NCI-H2196 treated with DMSO at 0.1 percent for 48 hours (cell line): ENCODE data around the gene STARD10.
"Not testable (repeated sequence)": the region's sequence is repeated elsewhere in the genome, so short reads cannot be mapped to it uniquely, and the experiment has no call there.

Experiments used
- DNase-seq: peaks from one replicate; lab custom pipeline; 2025; ENCODE audit not compliant: unreplicated experiment; lab: John Stamatoyannopoulos, UW

The STARD10 gene

DNA sequence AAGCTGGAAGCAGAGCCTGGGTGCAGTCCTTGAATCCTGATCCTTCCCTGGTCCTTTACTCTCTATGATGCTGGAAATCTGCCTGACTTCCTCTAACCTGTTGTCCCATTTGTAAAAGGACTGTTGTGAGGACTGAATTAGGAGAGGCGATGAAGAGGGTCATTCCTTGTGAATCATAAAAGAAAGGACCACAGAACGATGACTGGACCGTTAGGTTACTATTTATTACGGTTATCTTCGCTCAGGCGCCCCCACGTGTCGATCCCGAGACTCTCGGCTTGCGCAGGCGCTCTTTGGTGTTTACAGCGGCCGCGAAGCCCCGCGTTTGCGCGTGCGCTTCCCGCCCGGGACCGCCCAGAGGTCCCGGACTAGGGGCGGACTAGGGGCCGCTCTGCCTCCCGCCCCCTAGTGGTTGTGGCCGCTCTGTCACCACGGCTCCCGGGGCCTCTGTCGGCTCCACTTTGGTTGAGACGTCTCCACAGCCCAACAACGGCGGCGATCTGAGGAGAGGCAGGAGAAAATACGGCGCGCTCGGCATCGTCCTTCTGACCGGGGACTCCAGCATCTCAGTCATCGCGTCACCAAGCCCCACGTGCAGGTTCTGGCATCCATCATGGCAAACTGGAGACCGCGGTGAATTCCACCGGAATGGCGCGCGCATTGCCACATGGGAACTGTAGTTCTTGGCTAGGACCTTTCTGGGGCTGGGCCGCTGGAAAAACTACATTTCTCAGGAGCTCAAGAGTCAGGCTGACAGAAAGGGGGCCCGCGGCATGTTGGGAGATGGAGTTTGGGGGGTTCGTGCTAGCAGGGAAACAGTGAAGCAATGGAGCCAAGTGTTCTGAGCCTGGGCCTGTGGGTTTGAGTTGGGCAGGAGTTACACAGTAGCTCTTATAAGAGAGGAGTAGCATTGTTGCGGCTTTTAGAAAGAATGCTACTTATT is at the start of gene STARD10:
STARD10 (minus strand) TSS at position 623 of the 943 bp plus-strand sequence. CDS start 12,866 bp downstream, outside the sequence.
- DNase-seq, result peak; percentile 84

- DNase-seq, result no peak
These were observed 48.9 kb upstream of the STARD10 start for GRCh38 chr11:72842653-72843330.

DNA sequence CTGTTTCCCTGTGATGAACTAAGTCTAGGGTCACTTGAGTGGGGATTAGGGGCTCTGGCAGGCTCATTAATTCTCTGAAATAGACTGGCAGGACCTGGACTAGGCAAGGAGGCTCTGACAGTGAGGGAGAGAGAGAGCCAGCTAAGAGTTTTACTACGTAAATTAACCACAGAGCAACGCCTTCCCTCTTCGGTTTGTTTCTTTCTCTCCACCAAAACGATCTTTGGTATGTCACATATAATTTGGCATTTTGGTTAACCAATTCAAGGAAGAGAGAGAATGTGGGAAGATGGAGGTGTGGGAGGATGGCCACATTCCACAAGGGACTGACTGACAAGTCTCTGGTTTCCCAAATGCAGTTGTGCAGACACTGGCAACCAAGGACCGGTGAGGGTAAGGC is 48.3 kb upstream of the STARD10 start:
- DNase-seq, result no peak

DNA sequence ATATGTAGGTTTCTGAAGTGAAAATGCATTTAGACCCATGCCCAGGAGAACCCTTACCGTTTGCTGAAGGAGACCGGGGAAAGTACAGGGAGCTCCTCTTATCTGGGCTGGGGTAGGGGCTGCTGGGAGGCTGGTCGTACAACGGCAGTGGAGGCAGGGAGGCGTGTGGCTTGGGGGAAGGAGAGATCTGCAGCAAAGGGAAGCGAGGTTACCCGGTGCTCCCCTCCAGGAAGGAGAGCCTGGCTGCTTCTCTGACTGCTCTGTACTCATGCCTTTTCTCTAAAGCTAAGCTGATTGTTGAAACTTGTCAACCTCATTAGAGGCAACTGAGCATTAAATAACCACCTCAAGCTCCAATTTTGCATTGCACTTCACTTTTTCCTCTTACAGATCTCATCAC is 47.5 kb upstream of the STARD10 start:
- DNase-seq, result no peak

DNA sequence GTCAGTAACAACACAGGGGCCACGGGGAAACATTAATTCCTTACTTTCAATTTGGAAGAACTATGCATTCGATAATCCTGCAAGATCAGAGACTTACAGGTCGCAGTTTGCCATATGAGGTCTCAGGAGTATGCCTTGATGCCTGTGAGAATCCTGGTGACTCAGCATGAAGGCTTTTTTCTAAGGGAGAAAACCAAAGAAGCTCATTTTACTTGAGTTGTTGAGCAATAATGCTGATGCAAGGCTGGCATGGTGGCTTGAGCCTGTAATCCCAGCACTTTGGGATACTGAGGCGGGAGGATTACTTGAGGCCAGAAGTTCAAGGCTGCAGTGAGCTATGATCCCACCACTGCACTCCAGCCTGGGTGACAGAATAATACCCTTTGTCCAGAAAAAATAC is 46.9 kb upstream of the STARD10 start:
- no peak for DNase-seq

GRCh38 chr11:72838691-72839305 is 45.0 kb upstream of the STARD10 start:
- no peak for DNase-seq

GRCh38 chr11:72836111-72836510 is 42.3 kb upstream of the STARD10 start:
- no peak for DNase-seq

DNA sequence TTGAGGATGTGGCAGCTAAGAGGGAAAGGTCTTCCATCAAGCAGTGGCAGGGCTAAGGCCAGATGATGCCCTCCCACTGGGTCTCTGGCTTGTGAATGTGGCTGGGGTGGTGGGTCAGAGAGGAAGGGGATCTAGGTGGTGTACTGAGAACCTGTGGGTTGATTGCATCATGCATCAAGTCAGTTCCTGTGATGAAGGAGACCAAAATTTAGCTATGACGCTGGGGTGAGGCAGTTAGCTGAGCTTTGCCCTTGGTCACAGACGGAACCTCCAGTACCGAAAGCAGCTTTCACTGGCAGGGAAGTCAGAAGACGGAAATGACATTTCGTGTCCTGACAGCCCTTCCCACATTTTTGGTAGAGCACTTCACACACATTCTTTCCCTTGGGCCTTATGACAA is 41.1 kb upstream of the STARD10 start:
- no peak for DNase-seq

GRCh38 chr11:72833811-72834493 is 40.1 kb upstream of the STARD10 start:
- no peak for DNase-seq

- no peak for DNase-seq
These were observed 39.4 kb upstream of the STARD10 start for GRCh38 chr11:72833083-72833733.

DNA sequence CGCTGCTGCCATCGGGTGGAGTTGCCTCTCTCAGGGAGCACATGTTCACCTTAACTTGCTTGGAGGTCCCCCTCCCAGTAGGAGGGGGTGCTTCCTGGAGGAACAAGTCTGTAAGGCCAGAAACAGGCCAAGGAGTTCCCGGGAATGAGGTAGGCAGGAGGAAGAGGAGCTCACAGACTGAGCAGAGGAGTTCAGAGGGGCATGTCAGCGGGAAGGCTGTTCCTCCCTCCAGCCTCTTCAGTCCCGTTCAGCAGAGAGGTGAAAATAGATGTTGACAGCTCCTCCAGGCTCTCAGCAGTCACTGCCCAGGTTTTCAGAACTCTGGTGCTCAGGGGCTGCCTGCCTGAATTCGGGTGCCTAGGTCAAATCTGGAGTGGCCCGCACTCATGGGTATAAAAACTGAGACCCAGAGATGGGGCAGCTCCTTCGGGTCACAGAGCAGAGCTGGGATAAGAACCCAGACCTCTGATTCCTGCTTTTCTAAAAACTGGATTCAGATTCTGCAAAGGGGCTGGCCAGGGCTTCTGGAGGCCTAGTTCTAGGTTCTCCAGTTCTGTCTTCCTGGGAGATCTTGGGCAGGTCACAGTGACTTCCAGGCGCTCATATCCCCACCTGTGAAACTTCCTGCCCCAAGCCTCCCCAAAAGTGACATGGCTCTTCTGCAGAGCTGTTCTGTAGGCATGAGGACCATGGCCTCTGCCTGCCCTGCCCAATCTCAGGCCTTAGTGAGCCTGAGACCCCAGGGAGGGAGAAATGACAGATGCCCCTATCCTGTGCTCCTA is 38.6 kb upstream of the STARD10 start:
- no peak for DNase-seq

- DNase-seq, result peak; percentile 52
These were observed 37.9 kb upstream of the STARD10 start for GRCh38 chr11:72831521-72832300.

GRCh38 chr11:72829884-72830533 is 36.2 kb upstream of the STARD10 start:
- no peak for DNase-seq

DNA sequence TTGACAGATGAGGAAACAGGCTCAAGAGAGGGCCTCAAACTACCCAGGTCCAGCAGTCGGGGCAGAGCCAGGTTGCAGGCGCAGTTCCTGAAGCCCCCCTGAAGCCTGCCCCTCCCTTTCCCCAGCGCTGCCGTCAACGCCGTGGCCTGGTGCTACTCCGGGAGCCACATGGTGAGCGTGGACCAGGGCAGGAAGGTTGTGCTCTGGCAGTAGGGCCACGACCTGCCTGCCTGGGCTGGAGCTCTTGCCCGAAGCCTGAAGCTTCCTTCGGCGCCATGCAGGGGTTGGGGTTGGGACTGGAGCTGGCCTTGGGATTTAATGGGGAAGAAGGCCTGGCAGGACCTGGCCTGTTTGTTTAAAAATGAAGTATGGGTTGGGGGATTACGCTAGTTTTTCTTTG is 35.3 kb upstream of the STARD10 start:
- no peak for DNase-seq

GRCh38 chr11:72828692-72829101 is 34.9 kb upstream of the STARD10 start:
- no peak for DNase-seq

DNA sequence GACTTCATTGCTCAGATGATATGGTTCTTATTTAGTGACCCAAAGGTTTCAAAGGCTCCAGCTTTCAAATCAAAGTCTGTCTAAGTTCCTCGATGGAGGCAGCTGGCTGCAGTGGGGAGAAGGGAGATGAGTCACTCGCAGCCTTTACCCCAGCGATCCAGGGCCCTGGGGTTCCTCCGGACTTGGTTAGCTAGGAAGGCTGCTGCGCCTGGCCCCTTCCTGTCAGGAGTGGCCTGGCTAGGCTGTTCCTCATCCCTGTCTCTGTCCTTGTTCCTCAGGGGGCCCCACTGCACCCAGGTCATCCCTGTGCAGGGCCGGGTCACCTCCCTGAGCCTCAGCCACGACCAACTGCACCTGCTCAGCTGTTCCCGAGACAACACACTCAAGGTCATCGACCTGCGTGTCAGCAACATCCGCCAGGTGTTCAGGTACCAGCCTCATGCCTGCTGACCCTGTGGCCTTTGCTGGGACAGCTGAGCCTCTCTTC is 34.3 kb upstream of the STARD10 start:
- no peak for DNase-seq

DNA sequence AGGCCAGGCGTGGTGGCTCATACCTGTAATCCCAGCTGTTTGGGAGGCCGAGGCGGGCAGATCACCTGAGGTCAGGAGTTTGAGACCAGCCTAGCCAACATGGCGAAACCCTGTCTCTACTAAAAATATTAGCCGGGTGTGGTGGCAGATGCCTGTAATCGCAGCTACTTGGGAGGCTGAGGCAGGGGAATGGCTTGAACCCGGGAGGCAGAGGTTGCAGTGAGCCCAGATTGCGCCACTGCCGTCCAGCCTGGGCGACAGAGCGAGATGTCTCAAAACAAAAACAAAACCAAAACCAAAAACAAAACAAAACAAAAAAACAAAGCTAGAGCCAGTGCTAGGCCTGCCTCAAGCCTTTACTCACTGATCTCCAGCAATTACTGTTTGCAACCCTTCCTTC is 33.8 kb upstream of the STARD10 start:
- DNase-seq, result not testable (repeated sequence)

DNA sequence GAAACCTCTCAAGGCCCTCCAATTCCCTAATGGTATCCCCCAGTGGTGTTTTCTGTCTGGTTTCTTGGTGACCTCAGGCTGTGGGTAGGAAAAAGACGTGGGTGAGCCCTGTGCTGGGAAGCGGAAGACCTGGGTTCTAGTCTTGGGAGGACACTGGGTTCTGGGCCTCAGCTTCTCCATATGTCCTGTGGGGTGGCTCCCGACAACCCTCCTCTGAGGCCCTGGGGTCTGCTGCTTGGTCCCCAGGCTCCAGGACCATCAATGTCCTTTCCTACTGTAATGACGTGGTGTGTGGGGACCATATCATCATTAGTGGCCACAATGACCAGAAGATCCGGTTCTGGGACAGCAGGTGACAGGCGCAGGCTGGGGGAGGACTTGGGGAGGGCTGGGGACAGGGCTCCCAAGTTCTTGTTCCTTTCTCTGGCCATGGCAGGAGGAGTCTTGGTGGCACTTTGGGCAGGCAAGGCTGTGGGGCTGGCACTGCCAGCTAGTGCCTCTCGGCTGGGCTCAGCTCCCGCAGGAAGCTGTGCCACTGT is 33.2 kb upstream of the STARD10 start:
- DNase-seq, result no peak
